SIG-M5 (cell line): ENCODE results near the gene B3GALT2.
"Not testable (repeated sequence)": the region's sequence is repeated elsewhere in the genome, so short reads cannot be mapped to it uniquely, and the experiment has no call there.

Experiments used
- DNase-seq: peaks from one replicate; lab custom pipeline; 2025; lab: John Stamatoyannopoulos, UW

The B3GALT2 gene

GRCh38 chr1:193185901-193186731, at the start of gene B3GALT2:
B3GALT2 (minus strand) TSS chr1:193186613; CDS start chr1:193181562, 5,051 bp downstream.
- DNase-seq = no peak

- no peak for DNase-seq
Observed at GRCh38 chr1:193234530-193234929, 48.1 kb upstream of the B3GALT2 start.

- DNase-seq = not testable (repeated sequence)
Observed at GRCh38 chr1:193231146-193231545, 44.7 kb upstream of the B3GALT2 start.

DNA sequence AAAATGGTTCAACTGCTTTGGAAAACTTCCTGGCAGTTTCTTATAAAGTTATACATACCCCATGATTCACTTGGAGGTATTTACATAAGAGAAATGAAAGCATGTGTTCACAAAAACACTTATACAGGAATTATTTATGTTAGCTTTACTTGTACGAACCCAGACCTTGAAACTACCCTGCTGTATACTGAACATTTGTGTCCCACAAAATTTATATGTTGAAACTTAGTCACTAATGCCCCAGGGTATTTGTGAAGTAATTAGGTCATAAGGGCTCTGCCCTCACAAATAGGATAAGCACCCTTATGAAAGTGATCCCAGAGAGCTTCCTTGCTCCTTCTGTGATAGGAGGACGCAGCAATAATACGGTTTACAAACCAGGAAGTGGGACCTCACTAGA, 42.7 kb upstream of the B3GALT2 start:
- DNase-seq = no peak

DNA sequence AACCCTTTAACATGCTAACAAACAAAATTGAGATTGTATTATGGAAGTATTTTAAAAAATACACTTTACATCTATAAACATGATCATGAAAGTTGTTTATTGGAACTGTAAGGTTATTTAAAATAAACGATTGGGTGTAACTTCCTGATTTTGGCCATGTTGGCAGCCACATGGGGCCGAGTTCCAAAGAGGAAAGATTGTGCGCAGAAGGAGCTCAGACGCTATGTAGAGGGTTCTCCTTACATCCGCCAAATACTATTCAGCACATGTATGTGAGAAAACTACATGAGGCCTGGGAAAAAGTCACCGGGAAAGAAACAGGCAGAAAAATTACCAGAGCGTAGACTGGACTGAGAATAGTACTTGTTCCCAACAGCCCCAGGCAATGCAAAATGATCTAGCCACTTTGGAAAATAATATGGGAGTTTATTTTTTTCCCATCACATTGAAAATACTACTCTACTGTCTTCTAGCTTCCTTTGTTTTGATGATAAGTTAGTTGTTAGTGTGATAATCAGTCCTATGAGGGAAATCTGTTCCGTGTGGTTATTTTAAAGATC, 35.7 kb upstream of the B3GALT2 start:
- no peak for DNase-seq

DNA sequence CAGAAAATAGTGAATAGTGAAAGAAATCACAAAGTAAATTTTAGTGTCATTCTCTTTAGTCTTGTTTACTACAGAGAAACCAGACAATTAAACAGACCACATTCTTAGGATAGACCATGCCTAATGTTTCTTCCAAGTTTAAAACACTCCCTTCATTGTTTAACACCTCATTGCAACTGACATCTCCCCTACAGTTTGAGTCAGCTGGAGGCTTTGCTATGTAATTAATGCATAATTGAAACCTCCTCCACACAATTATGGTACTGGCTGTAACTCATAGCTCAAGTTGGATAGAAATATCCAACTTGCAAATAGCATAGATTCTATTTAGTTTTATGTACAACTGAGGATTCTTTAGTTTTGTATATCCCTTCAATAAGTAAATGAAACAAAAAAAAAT, 35.2 kb upstream of the B3GALT2 start:
- DNase-seq = no peak

DNA sequence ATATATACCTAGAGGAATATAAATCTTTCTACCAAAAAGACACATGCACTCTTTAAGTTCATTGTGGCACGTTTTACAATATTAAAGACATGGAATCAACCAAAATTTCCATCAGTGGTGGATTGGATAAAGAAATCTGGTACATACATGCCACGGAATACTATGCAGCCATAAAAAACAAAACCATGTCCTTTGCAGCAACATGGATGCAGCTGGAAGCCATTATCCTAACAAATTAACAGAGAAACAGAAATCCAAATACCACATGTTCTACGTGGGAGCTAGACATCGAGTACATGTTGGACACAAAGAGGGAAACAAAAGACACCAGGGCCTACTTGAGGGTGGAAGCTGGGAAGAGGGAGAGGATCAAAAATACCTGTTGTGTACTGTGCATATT, 33.0 kb upstream of the B3GALT2 start:
- no peak for DNase-seq

DNA sequence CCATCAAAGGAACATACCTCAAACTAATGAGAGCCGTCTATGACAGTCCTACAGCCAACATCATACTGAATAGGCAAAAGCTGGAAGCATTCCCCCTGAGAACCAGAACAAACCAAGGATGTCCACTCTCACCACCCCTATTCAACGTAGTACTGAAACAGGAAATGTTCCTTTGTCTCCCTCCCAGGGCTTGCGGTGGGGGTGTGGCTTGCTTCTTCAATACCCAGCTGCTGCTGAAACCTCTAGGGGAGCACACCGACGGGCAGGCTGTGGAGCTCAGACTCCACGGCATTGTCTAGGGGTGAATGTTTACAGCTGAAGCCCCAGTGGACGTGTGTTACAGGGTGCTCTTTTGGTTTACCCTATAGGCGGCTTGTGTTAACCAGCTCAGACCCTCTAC, 30.5 kb upstream of the B3GALT2 start:
- no peak for DNase-seq

GRCh38 chr1:193213998-193214397, 27.6 kb upstream of the B3GALT2 start:
- DNase-seq = no peak

DNA sequence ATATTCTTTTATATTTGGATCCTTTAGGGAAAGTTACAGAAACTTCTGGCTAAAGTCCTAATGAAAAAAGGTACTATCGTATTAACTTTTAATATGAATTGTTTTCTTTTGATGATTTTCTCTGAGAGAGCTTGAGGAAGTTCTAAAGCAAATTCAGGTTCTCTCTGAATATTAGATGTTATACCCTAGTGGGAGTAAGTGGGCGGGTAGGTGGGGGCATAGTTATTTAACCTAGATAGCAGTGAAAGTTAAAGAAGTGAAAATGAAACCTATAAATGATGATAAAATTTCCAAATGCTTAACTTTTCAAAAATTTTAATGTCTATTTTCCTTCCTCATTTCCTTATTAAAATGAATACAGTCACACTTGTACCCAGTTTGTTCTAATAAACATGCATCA, 26.2 kb upstream of the B3GALT2 start:
- DNase-seq = no peak

DNA sequence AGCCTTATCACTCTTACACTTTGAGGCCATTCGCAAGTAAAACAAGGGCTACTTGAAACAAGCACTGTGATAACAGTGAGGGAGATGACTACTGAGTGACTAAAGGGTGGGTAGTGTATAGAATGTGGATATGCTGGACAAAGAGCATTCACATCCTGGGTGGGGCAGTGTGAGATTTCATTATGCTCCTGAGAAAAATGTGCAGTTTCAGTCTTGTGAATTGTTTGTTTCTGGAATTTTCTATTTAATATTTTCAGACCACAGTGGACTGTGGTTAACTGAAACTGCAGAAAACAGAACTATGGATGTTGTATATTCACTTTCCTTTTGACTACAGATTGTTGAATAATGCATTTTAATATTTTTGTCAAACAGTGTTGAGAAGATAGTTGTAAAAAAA, 25.1 kb upstream of the B3GALT2 start:
- DNase-seq = no peak

DNA sequence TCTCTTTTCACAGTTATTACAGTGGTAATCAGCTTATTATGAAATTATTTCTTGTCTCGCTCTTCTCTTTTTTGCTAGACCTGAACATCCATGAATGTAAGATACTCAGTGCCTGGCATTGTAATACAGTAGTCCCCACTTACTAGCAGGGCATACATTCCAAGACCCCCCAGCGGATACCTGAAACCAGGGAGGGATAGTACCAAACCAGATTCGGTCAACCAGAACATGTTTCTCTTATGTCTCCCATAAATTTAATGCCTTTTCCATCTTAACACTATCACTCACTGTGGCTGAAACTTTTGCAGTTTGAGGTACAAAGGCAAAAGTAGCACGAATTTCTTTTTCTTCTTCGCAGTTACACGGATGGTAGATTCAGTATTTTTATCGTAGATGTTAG, 24.6 kb upstream of the B3GALT2 start:
- no peak for DNase-seq

- DNase-seq = no peak
Observed at GRCh38 chr1:193201021-193201420, 14.6 kb upstream of the B3GALT2 start.

DNA sequence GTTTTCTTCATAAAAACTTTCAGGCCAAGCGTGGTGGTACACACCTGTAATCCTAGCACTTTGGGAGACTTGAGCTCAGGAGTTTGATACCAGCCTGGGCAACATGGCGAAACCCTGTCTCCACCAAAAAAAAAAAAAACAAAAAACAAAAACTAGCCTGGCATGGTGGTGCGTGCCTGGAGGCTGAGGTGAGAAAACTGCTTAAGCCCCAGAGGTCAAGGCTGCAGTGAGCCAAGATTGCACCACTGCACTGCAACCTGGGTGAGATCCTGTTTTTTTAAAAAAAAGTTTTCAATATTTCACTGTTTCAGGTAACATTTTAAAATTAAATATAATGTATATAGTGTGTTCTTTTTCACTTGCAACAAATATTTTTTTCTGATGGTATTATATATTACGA, 13.5 kb upstream of the B3GALT2 start:
- DNase-seq = no peak

GRCh38 chr1:193192586-193192985, 6.2 kb upstream of the B3GALT2 start:
- no peak for DNase-seq

DNA sequence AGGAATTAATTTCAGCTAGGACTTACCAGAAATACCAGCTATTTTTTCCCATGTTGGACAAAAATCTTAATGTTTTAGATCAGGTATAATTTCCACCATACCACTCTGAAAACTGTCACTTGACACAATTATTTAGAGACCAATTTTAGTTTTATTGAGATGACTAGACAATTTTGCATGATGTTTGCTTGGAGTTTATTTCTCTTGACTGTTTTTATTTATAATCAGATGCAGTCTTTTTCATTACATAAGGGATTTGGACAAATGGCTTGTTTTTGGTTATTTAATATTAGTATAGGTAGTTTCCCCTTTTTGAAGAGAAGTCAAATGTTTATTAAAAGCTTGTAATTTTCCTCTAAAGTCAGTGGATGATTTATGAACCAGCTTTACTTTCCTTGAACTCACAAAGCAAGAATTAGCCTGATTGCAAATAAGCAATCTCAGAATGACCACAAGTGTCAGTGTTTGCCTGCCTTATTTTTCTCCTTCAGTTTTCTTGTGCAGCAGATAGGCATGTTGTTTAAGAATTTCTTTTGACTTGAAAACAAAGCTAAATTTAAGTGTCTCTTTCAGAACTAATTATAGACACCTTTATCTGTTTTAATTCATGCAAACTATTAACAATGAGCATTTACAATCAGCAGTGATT, 3.8 kb upstream of the B3GALT2 start:
- DNase-seq = no peak

- DNase-seq = no peak
Observed at GRCh38 chr1:193189442-193190095, 3.2 kb upstream of the B3GALT2 start.

- DNase-seq = not testable (repeated sequence)
Observed at GRCh38 chr1:193188915-193189314, 2.5 kb upstream of the B3GALT2 start.

DNA sequence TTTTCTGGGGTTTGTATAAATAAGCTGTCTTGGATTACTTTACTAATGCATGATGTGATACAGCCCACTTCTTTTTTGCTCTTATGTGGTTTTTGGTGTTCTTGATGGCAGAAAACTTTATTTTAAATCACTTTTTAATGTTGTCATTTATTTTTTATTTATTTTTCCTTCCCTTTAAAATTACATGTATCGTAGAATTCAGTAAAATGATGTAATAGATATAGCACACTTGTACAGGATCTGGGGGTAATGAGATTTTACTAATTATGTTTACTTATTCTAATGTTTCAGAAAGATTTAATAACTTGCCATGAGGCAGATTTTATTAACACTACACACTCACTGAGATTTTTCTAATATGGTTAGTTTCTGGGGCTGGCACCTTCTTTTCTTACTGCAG, 701 bp upstream of the B3GALT2 start:
- no peak for DNase-seq

GRCh38 chr1:193185211-193185610, 1.2 kb downstream of the B3GALT2 start:
- DNase-seq = no peak

GRCh38 chr1:193184776-193185175, 1.6 kb downstream of the B3GALT2 start:
- DNase-seq = no peak

- no peak for DNase-seq
Observed at GRCh38 chr1:193183019-193183627, 3.3 kb downstream of the B3GALT2 start.
